ENCODE measurements around the gene PARP8.

- TF ChIP-seq, protein P1, sequence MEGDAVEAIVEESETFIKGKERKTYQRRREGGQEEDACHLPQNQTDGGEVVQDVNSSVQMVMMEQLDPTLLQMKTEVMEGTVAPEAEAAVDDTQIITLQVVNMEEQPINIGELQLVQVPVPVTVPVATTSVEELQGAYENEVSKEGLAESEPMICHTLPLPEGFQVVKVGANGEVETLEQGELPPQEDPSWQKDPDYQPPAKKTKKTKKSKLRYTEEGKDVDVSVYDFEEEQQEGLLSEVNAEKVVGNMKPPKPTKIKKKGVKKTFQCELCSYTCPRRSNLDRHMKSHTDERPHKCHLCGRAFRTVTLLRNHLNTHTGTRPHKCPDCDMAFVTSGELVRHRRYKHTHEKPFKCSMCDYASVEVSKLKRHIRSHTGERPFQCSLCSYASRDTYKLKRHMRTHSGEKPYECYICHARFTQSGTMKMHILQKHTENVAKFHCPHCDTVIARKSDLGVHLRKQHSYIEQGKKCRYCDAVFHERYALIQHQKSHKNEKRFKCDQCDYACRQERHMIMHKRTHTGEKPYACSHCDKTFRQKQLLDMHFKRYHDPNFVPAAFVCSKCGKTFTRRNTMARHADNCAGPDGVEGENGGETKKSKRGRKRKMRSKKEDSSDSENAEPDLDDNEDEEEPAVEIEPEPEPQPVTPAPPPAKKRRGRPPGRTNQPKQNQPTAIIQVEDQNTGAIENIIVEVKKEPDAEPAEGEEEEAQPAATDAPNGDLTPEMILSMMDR (IDR thresholded peaks at IDR 0.05) = no peak
- no peak for TF ChIP-seq POLR2A (IDR thresholded peaks at IDR 0.05)
Observed at GRCh38 chr5:50727149-50727496, 60.7 kb downstream of the PARP8 start.

Measured in Peyer's patch (tissue), 4 donors.